Measurements from ENCODE around the gene TMEM87B. TPM values are rescaled to one million over a fixed set of nuclear protein-coding genes. Genes with fewer than 3 reads are reported as not detected.

Gene TMEM87B
- total RNA-seq, 1 experiment from 2014 or later = 21.8 TPM

GRCh38 chr2:112164876-112165275 is 109.8 kb downstream of the TMEM87B start:
- Histone ChIP-seq H3K36me3 (ENCODE audit: insufficient read depth, low read length, poor library complexity, severe bottlenecking) (no peaks in the 10 kb centered on the region), H3K27me3 (replicated peaks; ENCODE audit: insufficient read depth, low read depth, low read length, poor library complexity) (no peaks in the 10 kb centered on the region), H3K9me3 (ENCODE audit: low read depth, low read length, poor library complexity, severe bottlenecking) (no peaks in the 10 kb centered on the region), H3K4me3 (ENCODE audit: low read depth, low read length, poor library complexity, severe bottlenecking) (no peak overlapping the region), H3K27ac (ENCODE audit: low read depth, low read length, poor library complexity, severe bottlenecking) (no peak overlapping the region), H3K4me1 (ENCODE audit: insufficient read depth, low read length, poor library complexity, severe bottlenecking) (peaks cover 8% of the 10 kb centered on the region)
- intact Hi-C loops (cut with micrococcal nuclease; ENCODE audit: unreplicated experiment) = no loop called here
- ChIA-PET CTCF (no interaction called here), POLR2A (ENCODE audit: low non-redundant PET) (no interaction called here)
- no peak for DNase-seq (ENCODE audit: low spot score)
- BruUV-seq (replicated peaks) = no TSS peak
- TF ChIP-seq EZH2 (IDR thresholded peaks at IDR 0.05; ENCODE audit: borderline replicate concordance, low read depth, low read length, poor library complexity, severe bottlenecking) (no peak), CTCF (conservative IDR thresholded peaks at IDR 0.05; ENCODE audit: low read depth, low read length) (no peak)

GRCh38 chr2:112165296-112165695 is 110.2 kb downstream of the TMEM87B start:
- no peak overlapping the region for H3K27ac ChIP-seq (ENCODE audit: low read depth, low read length, poor library complexity, severe bottlenecking)
- POLR2A ChIA-PET (ENCODE audit: low non-redundant PET) = no interaction called here
- intact Hi-C loops (cut with micrococcal nuclease; ENCODE audit: unreplicated experiment) = no loop called here
- no peak overlapping the region for H3K4me3 ChIP-seq (ENCODE audit: low read depth, low read length, poor library complexity, severe bottlenecking)
- peaks cover 8% of the 10 kb centered on the region for H3K4me1 ChIP-seq (ENCODE audit: insufficient read depth, low read length, poor library complexity, severe bottlenecking)
- H3K36me3 ChIP-seq (ENCODE audit: insufficient read depth, low read length, poor library complexity, severe bottlenecking) = no peaks in the 10 kb centered on the region
- DNase-seq (ENCODE audit: low spot score) = no peak
- BruUV-seq (replicated peaks) = no TSS peak
- H3K9me3 ChIP-seq (ENCODE audit: low read depth, low read length, poor library complexity, severe bottlenecking) = no peaks in the 10 kb centered on the region
- CTCF ChIA-PET = no interaction called here
- no peaks in the 10 kb centered on the region for H3K27me3 ChIP-seq (replicated peaks; ENCODE audit: insufficient read depth, low read depth, low read length, poor library complexity)
- TF ChIP-seq EZH2 (IDR thresholded peaks at IDR 0.05; ENCODE audit: borderline replicate concordance, low read depth, low read length, poor library complexity, severe bottlenecking) (no peak), CTCF (conservative IDR thresholded peaks at IDR 0.05; ENCODE audit: low read depth, low read length) (no peak)

GRCh38 chr2:112166806-112167499 is 111.9 kb downstream of the TMEM87B start:
- TF ChIP-seq EZH2 (IDR thresholded peaks at IDR 0.05; ENCODE audit: borderline replicate concordance, low read depth, low read length, poor library complexity, severe bottlenecking) (no peak), CTCF (conservative IDR thresholded peaks at IDR 0.05; ENCODE audit: low read depth, low read length) (no peak)
- POLR2A ChIA-PET (ENCODE audit: low non-redundant PET) = no interaction called here
- Histone ChIP-seq H3K27me3 (replicated peaks; ENCODE audit: insufficient read depth, low read depth, low read length, poor library complexity) (no peaks in the 10 kb centered on the region), H3K27ac (ENCODE audit: low read depth, low read length, poor library complexity, severe bottlenecking) (no peak overlapping the region), H3K36me3 (ENCODE audit: insufficient read depth, low read length, poor library complexity, severe bottlenecking) (no peaks in the 10 kb centered on the region), H3K9me3 (ENCODE audit: low read depth, low read length, poor library complexity, severe bottlenecking) (no peaks in the 10 kb centered on the region), H3K4me1 (ENCODE audit: insufficient read depth, low read length, poor library complexity, severe bottlenecking) (peaks cover 8% of the 10 kb centered on the region), H3K4me3 (ENCODE audit: low read depth, low read length, poor library complexity, severe bottlenecking) (no peak overlapping the region)
- DNase-seq (ENCODE audit: low spot score) = no peak
- intact Hi-C loops (cut with micrococcal nuclease; ENCODE audit: unreplicated experiment) = no loop called here
- BruUV-seq (replicated peaks) = no TSS peak
- CTCF ChIA-PET = no interaction called here

Data from A673 (cell line).